ENCODE results near the gene APBA2.

- TF ChIP-seq CTCF (IDR thresholded peaks at IDR 0.05) (no peak), POLR2A (IDR thresholded peaks at IDR 0.05) (no peak)
Measured at GRCh38 chr15:29062179-29062591, 176.4 kb downstream of the APBA2 start.
